H9 (cell line): ENCODE data around the gene PPP1R27. TPM values are rescaled to one million over a fixed set of nuclear protein-coding genes. Genes with fewer than 3 reads are reported as not detected.

Experiments used
- DNase-seq: peaks from one replicate; pipeline ENCODE4 v3.0.0-alpha.2; 2017
- H2AFZ ChIP-seq: one replicate; pipeline ENCODE4 v1.6.1; 2013; ENCODE audit warnings: mild to moderate bottlenecking, low read length, control low read depth, moderate library complexity
- H2AK5ac ChIP-seq: 2 replicates; pipeline ENCODE4 v1.6.1; 2013; ENCODE audit warnings: low read length, control low read depth, mixed read lengths; ENCODE audit not compliant: insufficient read length
- H2BK120ac ChIP-seq: one replicate; pipeline ENCODE4 v1.6.1; 2013; ENCODE audit warnings: low read depth, mild to moderate bottlenecking, low read length, control low read depth, inconsistent platforms; ENCODE audit not compliant: poor library complexity, severe bottlenecking
- H2BK12ac ChIP-seq: 2 replicates; pipeline ENCODE4 v1.6.1; 2013; ENCODE audit warnings: low read length, control low read depth, mixed read lengths, low read depth; ENCODE audit not compliant: insufficient read length
- H2BK15ac ChIP-seq: 2 replicates; pipeline ENCODE4 v1.6.1; 2013; ENCODE audit warnings: low read depth, low read length, control low read depth
- H2BK20ac ChIP-seq: one replicate; pipeline ENCODE4 v1.6.1; 2013; ENCODE audit warnings: low read depth, mild to moderate bottlenecking, low read length, control low read depth, inconsistent platforms; ENCODE audit not compliant: poor library complexity, severe bottlenecking
- H2BK5ac ChIP-seq: 2 replicates; pipeline ENCODE4 v1.6.1; 2013; ENCODE audit warnings: low read length, control low read depth, mixed read lengths; ENCODE audit not compliant: insufficient read length
- H3K14ac ChIP-seq: 2 replicates; pipeline ENCODE4 v1.6.1; 2013; ENCODE audit warnings: low read length, control low read depth; ENCODE audit not compliant: insufficient read depth
- H3K18ac ChIP-seq: 2 replicates; pipeline ENCODE4 v1.6.1; 2013; ENCODE audit warnings: low read depth, mild to moderate bottlenecking, mixed read lengths, low read length, control low read depth; ENCODE audit not compliant: insufficient read length
- H3K23ac ChIP-seq: 2 replicates; pipeline ENCODE4 v1.6.1; 2013; ENCODE audit warnings: low read length, control low read depth, mixed read lengths, low read depth; ENCODE audit not compliant: insufficient read length
- H3K23me2 ChIP-seq: 2 replicates; pipeline ENCODE4 v1.6.1; 2013; ENCODE audit warnings: low read depth, mild to moderate bottlenecking, mixed read lengths, low read length, control low read depth; ENCODE audit not compliant: insufficient read length, poor library complexity, severe bottlenecking
- H3K27ac ChIP-seq: 2 replicates; pipeline ENCODE4 v1.5.1; 2013; ENCODE audit warnings: low read length, control low read depth, mixed read lengths, low read depth; ENCODE audit not compliant: insufficient read length
- H3K27me3 ChIP-seq: 2 replicates; pipeline ENCODE4 v1.6.1; 2013; ENCODE audit warnings: low read length, control low read depth, inconsistent platforms; ENCODE audit not compliant: insufficient read depth
- H3K4ac ChIP-seq: 2 replicates; pipeline ENCODE4 v1.6.1; 2013; ENCODE audit warnings: low read depth, mild to moderate bottlenecking, control low read depth, inconsistent platforms, low read length, moderate library complexity
- H3K4me1 ChIP-seq: 2 replicates; pipeline ENCODE4 v1.6.1; 2013; ENCODE audit warnings: low read length, control low read depth, inconsistent platforms; ENCODE audit not compliant: insufficient read depth
- H3K4me2 ChIP-seq: 2 replicates; pipeline ENCODE4 v1.6.1; 2013; ENCODE audit warnings: low read length, control low read depth, mixed read lengths; ENCODE audit not compliant: insufficient read length, insufficient read depth
- H3K56ac ChIP-seq: 2 replicates; pipeline ENCODE4 v1.6.1; 2013; ENCODE audit warnings: low read depth, mild to moderate bottlenecking, mixed read lengths, low read length, control low read depth; ENCODE audit not compliant: insufficient read length
- H3K79me1 ChIP-seq: 2 replicates; pipeline ENCODE4 v1.6.1; 2013; ENCODE audit warnings: low read depth, mild to moderate bottlenecking, moderate library complexity, low read length, control low read depth, inconsistent platforms; ENCODE audit not compliant: insufficient read depth, poor library complexity, severe bottlenecking
- H3K79me2 ChIP-seq: 2 replicates; pipeline ENCODE4 v1.6.1; 2013; ENCODE audit warnings: low read length, control low read depth, inconsistent platforms; ENCODE audit not compliant: insufficient read depth
- H3K9ac ChIP-seq: 2 replicates; pipeline ENCODE4 v1.6.1; 2013; ENCODE audit warnings: low read length, control low read depth, mixed read lengths; ENCODE audit not compliant: insufficient read length; ENCODE audit errors: extremely low read depth
- H3K9me3 ChIP-seq: one replicate; pipeline ENCODE4 v1.6.1; 2013; ENCODE audit warnings: low read depth, low read length, inconsistent platforms; ENCODE audit not compliant: control insufficient read depth
- H3T11ph ChIP-seq: one replicate; pipeline ENCODE4 v1.6.1; 2013; ENCODE audit warnings: mild to moderate bottlenecking, low read length, control low read depth, inconsistent platforms
- H4K20me1 ChIP-seq: one replicate; pipeline ENCODE4 v1.6.1; 2013; ENCODE audit not compliant: control insufficient read depth, insufficient read length, insufficient read depth
- H4K5ac ChIP-seq: 2 replicates; pipeline ENCODE4 v1.6.1; 2013; ENCODE audit warnings: low read depth, mild to moderate bottlenecking, mixed read lengths, low read length, control low read depth; ENCODE audit not compliant: insufficient read length
- H4K8ac ChIP-seq: replicated peaks from 2 replicates; pipeline ENCODE4 v1.6.1; 2013; ENCODE audit warnings: low read length, control low read depth, mixed read lengths, low read depth; ENCODE audit not compliant: insufficient read length
- H4K91ac ChIP-seq: 2 replicates; pipeline ENCODE4 v1.6.1; 2013; ENCODE audit warnings: low read depth, mild to moderate bottlenecking, moderate library complexity, mixed read lengths, low read length, control low read depth; ENCODE audit not compliant: insufficient read length
- H3K27ac Mint-ChIP-seq, 3 experiments: 2 replicates in 2 of 3; 3 replicates in 1 of 3; pipeline ENCODE4 v1.8.0; 2020 to 2021; ENCODE audit warnings: mixed read lengths in 3 of 3, mild to moderate bottlenecking in 1 of 3, moderate library complexity in 1 of 3
- H3K27me3 Mint-ChIP-seq: 2 replicates; pipeline ENCODE4 v1.8.0; 2021; ENCODE audit warnings: low read depth, mild to moderate bottlenecking, moderate library complexity, mixed read lengths
- H3K36me3 Mint-ChIP-seq, 3 experiments: 2 replicates in 2 of 3; 3 replicates in 1 of 3; pipeline ENCODE4 v1.8.0; 2020 to 2021; ENCODE audit warnings: low read depth in 3 of 3, mixed read lengths in 3 of 3; ENCODE audit not compliant: insufficient read depth in 1 of 3
- H3K4me1 Mint-ChIP-seq, 2 experiments: 2 replicates each; pipeline ENCODE4 v1.8.0; 2020; ENCODE audit warnings: mixed read lengths in 2 of 2
- H3K4me3 Mint-ChIP-seq, 2 experiments: 2 replicates in 1 of 2; 3 replicates in 1 of 2; pipeline ENCODE4 v1.8.0; 2020 to 2021; ENCODE audit warnings: mild to moderate bottlenecking in 2 of 2, mixed read lengths in 2 of 2, moderate library complexity in 1 of 2
- H3K9me3 Mint-ChIP-seq, 2 experiments: 2 replicates in 1 of 2; 3 replicates in 1 of 2; pipeline ENCODE4 v1.8.0; 2020; ENCODE audit warnings: mild to moderate bottlenecking in 2 of 2, mixed read lengths in 2 of 2, moderate library complexity in 1 of 2
- CTCF ChIP-seq: fragments of 200-600 bp; sonication (generic); conservative IDR thresholded peaks from 3 replicates; pipeline ENCODE4 v1.8.0; 2021; ENCODE audit warnings: antibody characterized with exemption, mild to moderate bottlenecking
- WGBS: extraction: QIAGEN DNeasy Blood & Tissue Kit; methylation state at CpG from one replicate; pipeline ENCODE4 v1.1.7; 2013; ENCODE audit warnings: missing lambda C conversion rate, low lambda C conversion rate, mixed read lengths; ENCODE audit not compliant: insufficient read length; ENCODE audit errors: extremely low coverage; 5-methylcytosine and 5-hydroxymethylcytosine counted together
- total RNA-seq: library from RNA; stranded (reverse); gene quantifications from 2 replicates; pipeline ENCODE4 v1.2.1, GENCODE V29; 2021

Gene PPP1R27
- total RNA-seq, 1 experiment from 2014 or later: 0.22 TPM

DNA sequence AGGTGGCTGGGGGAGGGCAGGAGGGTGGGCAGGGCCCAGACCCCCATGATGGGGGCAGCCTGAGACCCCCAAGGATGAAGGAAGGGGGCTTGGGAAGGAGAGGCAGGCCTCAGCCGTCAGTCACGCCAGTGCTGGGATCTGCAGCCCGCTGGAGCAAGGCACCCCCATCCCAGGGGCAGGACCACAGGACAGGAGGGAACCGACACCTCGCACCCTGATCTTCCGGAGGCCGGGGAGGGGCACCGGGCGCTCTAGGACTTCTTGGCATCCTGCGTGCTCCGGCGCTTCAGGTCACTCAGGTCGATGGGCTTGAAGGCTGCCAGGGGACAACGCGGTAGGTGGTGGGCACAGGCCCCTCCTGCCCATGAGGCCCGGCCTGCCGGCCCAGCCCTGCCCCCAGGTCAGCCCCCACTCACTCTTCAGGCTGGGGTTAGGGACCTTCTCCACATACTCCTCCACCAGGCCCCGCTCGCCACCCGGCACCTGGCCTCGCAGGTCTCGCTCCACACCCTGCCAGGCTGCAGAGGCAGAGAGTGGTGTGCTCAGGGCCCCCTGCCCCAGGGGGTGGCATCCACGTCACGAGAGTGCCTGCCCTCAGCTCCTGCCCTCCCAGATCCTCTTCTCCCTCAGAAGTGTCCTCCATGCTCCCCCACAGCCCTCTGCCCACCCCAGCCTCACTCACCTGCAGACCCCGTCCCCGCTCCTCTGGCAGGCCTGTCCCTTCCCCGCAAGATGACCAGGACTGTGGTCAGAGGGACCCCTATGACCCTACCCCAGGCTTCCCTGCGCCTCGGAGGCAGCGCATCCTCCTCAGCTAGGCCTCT, 11.6 kb downstream of the PPP1R27 start:
- Histone ChIP-seq H2AK5ac (no peak overlapping the region), H3K79me2 (no peaks in the 10 kb centered on the region), H2BK15ac (no peak overlapping the region), H3T11ph (no peak overlapping the region), H2AFZ (no peak overlapping the region), H3K4ac (no peak overlapping the region), H3K27me3 (no peaks in the 10 kb centered on the region), H2BK20ac (no peak overlapping the region), H4K8ac (no peak overlapping the region), H3K9me3 (no peaks in the 10 kb centered on the region), H2BK5ac (no peak overlapping the region), H3K4me1 (no peaks in the 10 kb centered on the region; the same call in 1 of the 2 replicates), H3K23me2 (no peaks in the 10 kb centered on the region), H2BK120ac (no peak overlapping the region), H3K23ac (no peak overlapping the region), H4K91ac (no peak overlapping the region), H3K27ac (no peak overlapping the region), H3K4me2 (no peak overlapping the region), H2BK12ac (no peak overlapping the region), H3K56ac (no peak overlapping the region), H3K18ac (no peak overlapping the region), H3K79me1 (peaks cover 3% of the 10 kb centered on the region), H3K9ac (no peak overlapping the region), H3K14ac (no peak overlapping the region), H4K20me1 (no peaks in the 10 kb centered on the region), H4K5ac (no peak overlapping the region)
- DNase-seq: no peak
- Mint-ChIP-seq H3K4me1 (peaks cover 5 to 15% of the 10 kb centered on the region in 2 experiments), H3K4me3 (no peak overlapping the region), H3K9me3 (no peaks in the 10 kb centered on the region; a peak in 1 of 5 replicates), H3K27me3 (no peaks in the 10 kb centered on the region; the same call in 1 of the 2 replicates), H3K36me3 (peaks cover 0 to 5% (median 4%) of the 10 kb centered on the region in 3 experiments; a peak in 4 of 7 replicates), H3K27ac (peak overlapping the region in 2 of 3 experiments; percentile 41 to 64; a peak in 1 of 7 replicates)
- TF ChIP-seq CTCF: no peak
- no CpG with 5 or more reads among the region's 30 CpGs for WGBS
